VCaP (cell line): ENCODE data around the gene ZFX.

Experiments used
- H3K27ac ChIP-seq: fragments of 450-650 bp; 2 replicates; pipeline ENCODE4 v1.5.1; 2017
- TF ChIP-seq, protein P1 (sequence below): fragments of 450-650 bp; conservative IDR thresholded peaks from 2 replicates; pipeline ENCODE4 v1.5.1; 2017; ENCODE audit warnings: mild to moderate bottlenecking, moderate library complexity

Gene ZFX

DNA sequence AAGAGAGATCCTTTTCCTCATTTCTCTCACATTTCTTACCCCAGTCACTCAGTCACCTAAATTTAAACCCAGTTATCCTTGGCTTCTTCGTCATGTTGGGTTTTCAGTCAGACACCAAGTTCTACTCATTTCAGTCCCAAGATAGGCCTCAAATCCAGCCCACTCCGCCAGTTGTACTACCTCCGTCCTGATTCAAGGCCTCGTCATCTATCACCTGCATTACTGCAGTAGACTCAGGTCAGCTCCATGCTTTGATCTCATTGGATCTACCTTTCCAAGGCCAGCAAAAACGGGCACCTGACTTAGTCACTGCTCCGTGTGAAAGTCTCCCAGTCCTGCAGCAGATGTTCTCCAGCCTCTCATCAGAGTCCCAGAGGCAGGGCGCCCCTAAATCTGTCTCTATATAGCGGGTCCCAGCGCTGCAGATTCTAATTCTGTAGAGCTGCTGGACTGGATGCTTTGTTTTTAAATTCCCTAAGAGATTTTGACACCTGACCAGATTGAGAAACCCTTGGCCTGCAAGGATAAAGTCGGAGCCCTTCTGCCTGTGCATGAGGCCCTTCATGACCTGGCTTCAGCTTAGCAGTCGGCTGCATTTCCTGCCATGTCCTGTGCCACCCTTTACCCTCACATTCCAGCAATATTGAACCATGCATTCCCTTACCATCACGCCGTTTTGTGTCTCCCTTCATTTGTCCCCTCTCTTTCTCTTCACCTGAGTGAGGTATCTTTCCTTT is 53.7 kb downstream of the ZFX start:
- TF ChIP-seq, protein P1, sequence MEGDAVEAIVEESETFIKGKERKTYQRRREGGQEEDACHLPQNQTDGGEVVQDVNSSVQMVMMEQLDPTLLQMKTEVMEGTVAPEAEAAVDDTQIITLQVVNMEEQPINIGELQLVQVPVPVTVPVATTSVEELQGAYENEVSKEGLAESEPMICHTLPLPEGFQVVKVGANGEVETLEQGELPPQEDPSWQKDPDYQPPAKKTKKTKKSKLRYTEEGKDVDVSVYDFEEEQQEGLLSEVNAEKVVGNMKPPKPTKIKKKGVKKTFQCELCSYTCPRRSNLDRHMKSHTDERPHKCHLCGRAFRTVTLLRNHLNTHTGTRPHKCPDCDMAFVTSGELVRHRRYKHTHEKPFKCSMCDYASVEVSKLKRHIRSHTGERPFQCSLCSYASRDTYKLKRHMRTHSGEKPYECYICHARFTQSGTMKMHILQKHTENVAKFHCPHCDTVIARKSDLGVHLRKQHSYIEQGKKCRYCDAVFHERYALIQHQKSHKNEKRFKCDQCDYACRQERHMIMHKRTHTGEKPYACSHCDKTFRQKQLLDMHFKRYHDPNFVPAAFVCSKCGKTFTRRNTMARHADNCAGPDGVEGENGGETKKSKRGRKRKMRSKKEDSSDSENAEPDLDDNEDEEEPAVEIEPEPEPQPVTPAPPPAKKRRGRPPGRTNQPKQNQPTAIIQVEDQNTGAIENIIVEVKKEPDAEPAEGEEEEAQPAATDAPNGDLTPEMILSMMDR: no peak
- H3K27ac ChIP-seq: no peak overlapping the region

GRCh38 chrX:24204331-24204730 is 54.8 kb downstream of the ZFX start:
- H3K27ac ChIP-seq: no peak overlapping the region
- TF ChIP-seq, protein P1: no peak

DNA sequence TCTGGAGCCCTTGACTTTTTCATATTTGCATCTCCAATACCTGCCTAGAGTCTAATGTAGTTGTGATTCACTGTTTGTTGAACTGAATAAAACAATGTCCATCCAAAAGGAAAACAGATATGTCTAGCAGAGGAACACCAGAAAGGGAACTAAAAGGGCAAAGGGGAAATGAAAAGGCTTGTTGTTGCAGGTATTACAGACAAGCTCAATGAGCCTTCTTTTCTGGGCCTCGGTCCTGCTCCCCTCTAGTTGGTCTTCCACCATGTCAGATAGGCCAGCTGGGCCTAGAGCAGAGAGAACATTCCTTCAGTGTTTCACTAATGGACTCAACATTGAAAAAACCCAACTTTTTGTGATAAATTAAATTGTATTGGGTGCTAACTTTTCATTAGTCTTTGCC is 55.4 kb downstream of the ZFX start:
- no peak overlapping the region for H3K27ac ChIP-seq
- TF ChIP-seq, protein P1: no peak

DNA sequence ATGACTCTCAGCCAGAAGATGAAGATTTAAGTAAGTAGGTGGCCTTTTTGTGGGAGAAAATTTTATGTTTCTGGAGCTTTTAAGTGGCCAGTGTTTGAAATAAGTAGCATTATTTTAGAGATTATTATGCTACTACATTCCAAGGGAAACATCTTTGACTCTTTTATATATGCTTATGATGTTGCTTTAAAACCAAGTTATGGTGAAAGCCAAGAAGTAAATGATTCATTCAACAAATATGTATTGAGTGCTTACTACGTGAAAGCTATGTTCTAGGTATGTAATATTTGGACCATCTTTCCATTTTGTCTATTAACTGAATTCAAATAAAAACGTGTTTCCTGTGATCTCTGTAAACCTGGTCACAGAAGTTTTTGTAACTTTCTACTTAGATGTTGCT is 58.3 kb downstream of the ZFX start:
- TF ChIP-seq, protein P1: no peak
- H3K27ac ChIP-seq: no peak overlapping the region

DNA sequence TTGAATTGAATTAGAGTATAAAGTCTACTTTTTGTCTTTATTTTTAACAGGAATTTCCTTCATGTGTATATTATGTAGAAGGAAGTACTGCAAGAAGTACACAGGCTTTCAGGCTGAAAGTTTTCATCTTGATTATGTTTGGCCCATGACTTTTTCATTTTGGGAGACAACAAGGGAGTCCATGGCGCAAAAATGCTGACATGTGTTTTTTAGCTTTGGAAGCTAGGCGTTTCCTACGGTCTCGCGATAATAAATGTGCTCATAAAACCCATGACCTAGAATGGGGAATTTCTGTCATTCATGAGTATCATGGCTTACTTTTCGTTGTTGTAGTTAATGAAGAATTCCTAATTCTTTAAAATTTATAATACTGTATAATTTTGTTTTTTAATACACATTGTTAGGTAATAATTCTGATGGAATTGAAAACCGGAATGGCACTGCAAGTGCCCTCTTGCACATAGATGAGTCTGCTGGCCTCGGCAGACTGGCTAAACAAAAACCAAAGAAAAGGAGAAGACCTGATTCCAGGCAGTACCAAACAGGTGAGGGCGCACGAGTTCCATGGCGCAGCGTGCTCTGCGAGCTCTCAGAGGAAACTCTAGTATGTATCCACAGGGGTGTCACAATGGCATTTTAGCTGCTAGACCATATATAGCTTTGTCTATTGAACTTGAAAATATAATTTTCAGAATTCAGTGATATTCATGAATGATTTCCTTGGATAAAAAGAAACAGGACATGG is 59.1 kb downstream of the ZFX start:
- TF ChIP-seq, protein P1: no peak
- no peak overlapping the region for H3K27ac ChIP-seq

GRCh38 chrX:24210190-24210589 is 60.7 kb downstream of the ZFX start:
- TF ChIP-seq, protein P1: no peak
- H3K27ac ChIP-seq: no peak overlapping the region

- no peak overlapping the region for H3K27ac ChIP-seq
- TF ChIP-seq, protein P1: no peak
Observed at GRCh38 chrX:24214568-24214967, 65.0 kb downstream of the ZFX start.
